GM12878 (cell line): ENCODE data around the gene ADGRB2. TPM values are rescaled to one million over a fixed set of nuclear protein-coding genes. Genes with fewer than 3 reads are reported as not detected.

Experiments used
- ATAC-seq: fragments of 200-7000 bp; cut with Tn5 transposase; 3 replicates; pipeline ENCODE4 v1.9.1; 2020; ENCODE audit warnings: mild to moderate bottlenecking, moderate library complexity
- BruUV-seq: library from RNA; stranded (reverse); fragments of 400-500 nt; replicated peaks from 2 replicates; lab custom pipeline; 2021; lab: Mats Ljungman, UMichigan
- CTCF ChIA-PET: fragments of 300-600 bp; sonication (Branson Sonifier 250); formaldehyde crosslinking; extraction: SDS; loops from one replicate; lab custom pipeline; 2021; ENCODE audit warnings: inconsistent platforms; lab: Yijun Ruan, JAX
- POLR2A ChIA-PET: fragments of 350-600 bp; formaldehyde crosslinking; extraction: SDS; loops from one replicate; lab custom pipeline; 2021; ENCODE audit warnings: inconsistent platforms; lab: Charles Lee
- RAD21 ChIA-PET: fragments of 300-600 bp; sonication (Branson Sonifier 250); formaldehyde crosslinking; loops from one replicate; lab custom pipeline; 2023; ENCODE audit warnings: antibody characterized with exemption; ENCODE audit not compliant: unreplicated experiment; lab: Charles Lee
- SMC1A ChIA-PET: fragments of 300-600 bp; sonication (Branson Sonifier 250); formaldehyde crosslinking; loops from one replicate; lab custom pipeline; 2023; ENCODE audit not compliant: unreplicated experiment, uncharacterized antibody; lab: Charles Lee
- DNase-seq: peaks from one replicate; pipeline ENCODE4 v3.0.0-alpha.2; 2011; ENCODE audit warnings: low read depth, low spot score
- FAIRE-seq: peaks from 3 replicates; lab custom pipeline; 2011; peaks lifted over from hg19 to GRCh38; lab: Jason Lieb, UNC
- H2AFZ ChIP-seq: 2 replicates; pipeline ENCODE4 v1.6.0; 2011; ENCODE audit warnings: low read depth, low read length, control low read depth; ENCODE audit not compliant: control insufficient read depth
- H3K27ac ChIP-seq: 2 replicates; pipeline ENCODE4 v1.5.1; 2011; ENCODE audit warnings: control low read depth; ENCODE audit not compliant: control insufficient read depth, insufficient read depth
- H3K27me3 ChIP-seq, 2 experiments: replicated peaks in 1 of 2; 2 replicates each; pipeline versions ENCODE4 v1.6.0 to v1.6.1; 2011; ENCODE audit warnings: low read length in 1 of 2; ENCODE audit not compliant: control insufficient read depth in 2 of 2, insufficient read depth in 2 of 2
- H3K36me3 ChIP-seq, 2 experiments: 2 replicates each; pipeline ENCODE4 v1.5.1; 2011; ENCODE audit warnings: low read length in 1 of 2; ENCODE audit not compliant: control insufficient read depth in 2 of 2, insufficient read depth in 2 of 2
- H3K4me1 ChIP-seq: 2 replicates; pipeline ENCODE4 v1.6.1; 2011; ENCODE audit warnings: mild to moderate bottlenecking, low read length, moderate library complexity, mixed read lengths; ENCODE audit not compliant: control insufficient read depth, insufficient read depth
- H3K4me2 ChIP-seq: 2 replicates; pipeline ENCODE4 v1.6.0; 2011; ENCODE audit warnings: control low read depth; ENCODE audit not compliant: control insufficient read depth, insufficient read depth
- H3K4me3 ChIP-seq: fragments of 200-600 bp; sonication (generic); 2 replicates; pipeline ENCODE4 v1.5.1; 2016
- H3K79me2 ChIP-seq: 2 replicates; pipeline ENCODE4 v1.6.0; 2011; ENCODE audit warnings: low read length; ENCODE audit not compliant: control insufficient read depth, insufficient read depth
- H3K9ac ChIP-seq: 2 replicates; pipeline ENCODE4 v1.8.0; 2011; ENCODE audit warnings: low read length, control low read depth, mixed read lengths; ENCODE audit not compliant: control insufficient read depth, insufficient read depth
- H3K9me3 ChIP-seq: replicated peaks from 3 replicates; pipeline ENCODE4 v1.5.1; 2011; ENCODE audit warnings: mild to moderate bottlenecking, low read length; ENCODE audit not compliant: control insufficient read depth, insufficient read depth
- H4K20me1 ChIP-seq: 2 replicates; pipeline ENCODE4 v1.6.0; 2011; ENCODE audit not compliant: control insufficient read depth, insufficient read depth
- BCLAF1 ChIP-seq: fragments of 450-650 bp; IDR thresholded peaks from 2 replicates; pipeline ENCODE4 v1.6.1; 2017; ENCODE audit warnings: antibody characterized with exemption, mild to moderate bottlenecking, moderate library complexity
- BHLHE40 ChIP-seq, 2 experiments: fragments of 450-650 bp in 1 of 2; IDR thresholded peaks; 2 replicates each; pipeline ENCODE4 v1.6.1; 2011 to 2017; ENCODE audit warnings: low read depth in 2 of 2, borderline replicate concordance in 1 of 2, improper control_type of control experiment in 1 of 2, low read length in 1 of 2, mild to moderate bottlenecking in 1 of 2
- CHD1 ChIP-seq: IDR thresholded peaks from 2 replicates; pipeline ENCODE4 v1.6.1; 2012; ENCODE audit warnings: low read depth, low read length, improper control_type of control experiment
- E2F8 ChIP-seq: fragments of 450-650 bp; IDR thresholded peaks from 2 replicates; pipeline ENCODE4 v1.6.1; 2018; ENCODE audit warnings: mild to moderate bottlenecking, low read depth, moderate library complexity; ENCODE audit not compliant: partially characterized antibody
- FOS ChIP-seq: IDR thresholded peaks from 3 replicates; pipeline ENCODE4 v1.6.1; 2011; ENCODE audit warnings: borderline replicate concordance; ENCODE audit not compliant: insufficient read length; ENCODE audit errors: extremely low read depth
- GATAD2B ChIP-seq: fragments of 450-650 bp; conservative IDR thresholded peaks from 2 replicates; pipeline ENCODE4 v1.6.1; 2017; ENCODE audit warnings: low read depth, mild to moderate bottlenecking, moderate library complexity
- IKZF1 ChIP-seq: fragments of 450-650 bp; conservative IDR thresholded peaks from 2 replicates; pipeline ENCODE4 v1.6.1; 2017; ENCODE audit warnings: antibody characterized with exemption, mild to moderate bottlenecking
- IRF3 ChIP-seq: fragments of 450-650 bp; IDR thresholded peaks from 2 replicates; pipeline ENCODE4 v1.6.1; 2014; ENCODE audit warnings: mild to moderate bottlenecking
- KDM1A ChIP-seq: fragments of 200-600 bp; sonication (generic); IDR thresholded peaks from 2 replicates; pipeline ENCODE4 v1.6.1; 2016; ENCODE audit warnings: borderline replicate concordance
- PAX8 ChIP-seq: fragments of 450-650 bp; IDR thresholded peaks from 2 replicates; pipeline ENCODE4 v1.6.1; 2017; ENCODE audit warnings: mild to moderate bottlenecking, moderate library complexity
- TCF3 ChIP-seq: IDR thresholded peaks from 2 replicates; pipeline ENCODE4 v1.6.1; 2012; ENCODE audit warnings: low read depth, mild to moderate bottlenecking, low read length, borderline replicate concordance; ENCODE audit not compliant: insufficient read depth
- WGBS: methylation state at CpG from one replicate; pipeline ENCODE4 v1.1.6; 2016; ENCODE audit warnings: low lambda C conversion rate; ENCODE audit not compliant: insufficient replicate concordance, insufficient coverage; ENCODE audit errors: missing lambda C conversion rate; 5-methylcytosine and 5-hydroxymethylcytosine counted together
- in situ Hi-C: fragments of 300-500 bp; cut with MboI; formaldehyde crosslinking; loops from 9 replicates; pipeline ENCODE4 v1.14.3; 2018; ENCODE audit warnings: mixed read lengths
- intact Hi-C: fragments of 100-400 bp; cut with micrococcal nuclease; formaldehyde crosslinking; loops from one replicate; pipeline ENCODE4 v1.14.2; 2022; ENCODE audit not compliant: unreplicated experiment
- polyA plus RNA-seq, 11 experiments: library from polyadenylated mRNA; depleted of rRNA in 4 of 11; unstranded in 6 of 11; stranded (reverse) in 5 of 11; fragments of >200 nt; fragmentation: Nextera tagmentation in 4 of 11; fragmentation: Illumina TruSeq in 1 of 11; extraction: Ambion mirVana in 4 of 11; extraction: Trizol in 1 of 11; gene quantifications; 1 replicate in 1 of 11; 2 replicates in 10 of 11; pipeline versions ENCODE4 v1.2.1 to v1.2.3, GENCODE V29; 2011 to 2016; ENCODE audit warnings: inconsistent platforms in 2 of 11, missing spikeins in 2 of 11, low read depth in 1 of 11
- total RNA-seq, 4 experiments: library from RNA; depleted of rRNA in 3 of 4; stranded (reverse); fragments of >200 nt in 3 of 4; fragmentation: Illumina TruSeq in 1 of 4; extraction: Trizol in 1 of 4; gene quantifications; 2 replicates each; pipeline versions ENCODE4 v1.2.1 to v1.2.3, GENCODE V29; 2013 to 2021

ADGRB2 gene
- total and polyA plus RNA-seq, 10 of the 15 experiments (the other 5 are each of a cell fraction or from before 2014, with no cell fraction given): 0.11 to 0.33 (median 0.18) TPM; not detected in 4

- DNase-seq: no peak
- peak; percentile 37; the same call in 1 of the 2 replicates for TF ChIP-seq IKZF1
- TF ChIP-seq IRF3: no peak
- TF ChIP-seq GATAD2B: 0 out of 2 replicates have a peak, but pooled peaks have one; percentile 32
- no peak for TF ChIP-seq TCF3
- TF ChIP-seq FOS: no peak
- TF ChIP-seq BCLAF1: no peak
- TF ChIP-seq KDM1A: no peak
- peak in 1 of 2 experiments; percentile 12; a peak in 1 of 4 replicates for TF ChIP-seq BHLHE40 (IDR thresholded peaks at IDR 0.05; ENCODE audit: borderline replicate concordance in 1 of 2, low read depth in 2 of 2, low read length in 1 of 2)
- TF ChIP-seq CHD1: no peak
- no peak for TF ChIP-seq E2F8
- no peak for TF ChIP-seq PAX8
- TF ChIP-seq, all 136 proteins: peak for 3
- no peaks in the 10 kb centered on the region for H3K36me3 ChIP-seq
- no peaks in the 10 kb centered on the region for H3K79me2 ChIP-seq
- no TSS peak for BruUV-seq
- ChIA-PET SMC1A (interaction anchor here (0.6 to 1.9 kb wide), 3 partner anchors 38 to 137 kb away, joined by 3 to 10 read pairs (median 4); no protein-coding TSS in a partner anchor), RAD21 (interaction anchor here (0.6 to 2.0 kb wide), 4 partner anchors 37 to 87 kb away, joined by 3 to 15 read pairs (median 6); no protein-coding TSS in a partner anchor), POLR2A (interaction anchor here (0.6 kb wide), 1 partner anchor 141 kb away, joined by 4 read pairs; no protein-coding TSS in a partner anchor), CTCF (interaction anchor here (0.6 to 1.2 kb wide), 5 partner anchors 13 to 87 kb away, joined by 3 to 4 read pairs (median 3); partner anchors contain the start of gene ADGRB2)
- peaks cover 0 to 5% of the 10 kb centered on the region in 2 experiments; a peak in 1 of 4 replicates for H3K27me3 ChIP-seq
- no peak overlapping the region for H3K4me3 ChIP-seq
- ATAC-seq (peak; percentile 82), FAIRE-seq (no peak)
- H2AFZ ChIP-seq: no peak overlapping the region
- WGBS: 0% methylated on average over 10 of the region's 11 CpGs
- no peaks in the 10 kb centered on the region for H3K9me3 ChIP-seq
- peaks cover 7% of the 10 kb centered on the region; the same call in 1 of the 2 replicates for H3K4me1 ChIP-seq
- H3K4me2 ChIP-seq: no peak overlapping the region
- intact Hi-C loops (no loop called here), in situ Hi-C loops (no loop called here)
- H4K20me1 ChIP-seq: no peaks in the 10 kb centered on the region
- no peak overlapping the region for H3K27ac ChIP-seq
- H3K9ac ChIP-seq: no peak overlapping the region
These were observed 13.2 kb downstream of the ADGRB2 start for GRCh38 chr1:31750858-31751510.
